CD4-positive, alpha-beta T cell treated with Interleukin-6 at 100 ng/mL for 8 hours (primary cell): ENCODE data around the gene ZG16B.

ENCODE experiments used
- DNase-seq: peaks from one replicate; pipeline ENCODE4 v3.0.0-alpha.2; 2020; ENCODE audit warnings: mixed read lengths, low spot score

Gene ZG16B

GRCh38 chr16:2845116-2845515 is 15.0 kb downstream of the ZG16B start:
- DNase-seq: no peak

GRCh38 chr16:2846511-2847310 is 16.6 kb downstream of the ZG16B start:
- DNase-seq: no peak

GRCh38 chr16:2848933-2849725 is 19.0 kb downstream of the ZG16B start:
- DNase-seq: no peak

GRCh38 chr16:2852003-2852730 is 22.1 kb downstream of the ZG16B start:
- no peak for DNase-seq

- DNase-seq: no peak
Measured at GRCh38 chr16:2852731-2853507, 22.8 kb downstream of the ZG16B start.

- DNase-seq: no peak
Measured at GRCh38 chr16:2853531-2854073, 23.5 kb downstream of the ZG16B start.

- no peak for DNase-seq
Measured at GRCh38 chr16:2854700-2855309, 24.7 kb downstream of the ZG16B start.

GRCh38 chr16:2855536-2855935 is 25.4 kb downstream of the ZG16B start:
- no peak for DNase-seq

GRCh38 chr16:2856061-2856670 is 26.1 kb downstream of the ZG16B start:
- DNase-seq: no peak

- no peak for DNase-seq
Measured at GRCh38 chr16:2856686-2857450, 26.8 kb downstream of the ZG16B start.

- no peak for DNase-seq
Measured at GRCh38 chr16:2857451-2858244, 27.5 kb downstream of the ZG16B start, which contains the start of gene PRSS22. TSS of gene PRSS22 (minus strand) at chr16:2858170. CDS start at chr16:2858104, 66 bp downstream.

GRCh38 chr16:2858245-2859025 is 28.3 kb downstream of the ZG16B start:
- DNase-seq: no peak

GRCh38 chr16:2859686-2860265 is 29.7 kb downstream of the ZG16B start:
- DNase-seq: no peak

- DNase-seq: no peak
Measured at GRCh38 chr16:2860826-2861567, 30.9 kb downstream of the ZG16B start.

GRCh38 chr16:2865651-2866050 is 35.5 kb downstream of the ZG16B start:
- DNase-seq: no peak

- DNase-seq: no peak
Measured at GRCh38 chr16:2866431-2866830, 36.3 kb downstream of the ZG16B start.

GRCh38 chr16:2867661-2867986 is 37.5 kb downstream of the ZG16B start:
- DNase-seq: no peak
